ENCODE results near the gene ZFYVE27.

Gene ZFYVE27

DNA sequence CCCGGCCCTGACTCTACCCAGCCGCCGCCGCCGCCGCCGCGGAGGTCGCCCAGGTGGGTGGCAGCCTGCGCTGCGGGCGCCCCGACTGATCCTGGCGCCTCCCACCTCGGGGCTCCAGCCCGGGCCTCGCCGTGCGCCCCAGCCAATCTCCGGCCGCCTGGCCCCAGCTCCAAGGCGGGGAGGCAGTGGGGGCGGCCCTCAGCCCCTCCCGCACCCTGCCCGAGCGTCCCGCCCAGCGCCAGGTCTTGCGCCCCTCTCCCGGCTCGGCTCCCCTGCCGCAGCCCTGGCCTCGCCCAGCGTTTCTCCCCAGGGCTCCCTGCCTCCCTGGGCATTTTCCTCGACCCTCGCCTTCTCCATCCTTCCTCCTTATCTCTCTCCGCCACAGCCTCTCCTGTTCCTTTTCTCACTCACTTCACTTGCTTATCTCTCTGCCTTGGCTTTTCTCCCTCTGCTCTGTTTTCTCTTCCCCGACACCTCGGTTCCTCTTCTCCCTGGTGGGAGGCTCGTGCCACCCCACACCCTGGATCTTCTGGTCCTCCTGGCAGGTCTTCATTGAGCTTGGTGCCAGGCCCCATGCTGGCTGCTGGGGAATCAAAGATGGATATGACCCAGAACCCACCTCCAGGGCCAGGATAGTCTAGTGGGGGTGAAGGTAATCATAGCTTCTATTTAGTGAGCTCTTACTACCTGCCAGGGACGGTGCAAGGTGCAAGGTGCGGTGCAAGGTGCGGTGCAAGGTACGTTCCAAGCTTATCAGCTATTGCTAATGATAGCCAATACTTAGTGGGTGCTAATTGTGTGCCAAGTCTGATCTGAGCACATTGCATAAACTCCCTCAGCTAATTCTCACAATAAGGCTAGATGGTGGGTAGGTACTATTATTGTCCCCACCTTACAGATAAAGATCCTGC lies 35.2 kb downstream of the ZFYVE27 start, which contains the start of gene SFRP5:
SFRP5 (minus strand) TSS at position 87 of the 911 bp plus-strand sequence. CDS start 166 bp downstream, outside the sequence.
- DNase-seq: no peak

DNA sequence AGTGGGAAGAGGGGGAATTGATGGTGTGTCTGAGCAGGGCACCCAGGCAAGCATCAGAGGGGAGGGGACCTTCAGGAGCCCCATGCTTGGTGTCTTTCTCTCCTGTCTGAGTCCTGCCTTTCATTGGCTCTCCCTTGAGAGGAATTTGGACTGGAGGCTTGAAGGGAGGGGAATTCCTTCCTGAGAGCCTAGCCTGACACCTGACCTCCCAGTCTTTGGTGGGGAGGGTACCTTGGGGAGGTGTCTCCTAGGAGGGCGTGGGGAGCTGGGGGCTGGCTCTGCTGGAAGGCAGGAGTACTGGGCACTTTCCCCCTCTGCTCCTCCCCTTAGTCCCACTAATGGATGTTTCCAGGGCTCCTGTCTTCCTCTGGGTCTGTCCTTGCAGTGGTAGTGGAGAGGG lies 36.2 kb downstream of the ZFYVE27 start:
- DNase-seq: no peak

DNA sequence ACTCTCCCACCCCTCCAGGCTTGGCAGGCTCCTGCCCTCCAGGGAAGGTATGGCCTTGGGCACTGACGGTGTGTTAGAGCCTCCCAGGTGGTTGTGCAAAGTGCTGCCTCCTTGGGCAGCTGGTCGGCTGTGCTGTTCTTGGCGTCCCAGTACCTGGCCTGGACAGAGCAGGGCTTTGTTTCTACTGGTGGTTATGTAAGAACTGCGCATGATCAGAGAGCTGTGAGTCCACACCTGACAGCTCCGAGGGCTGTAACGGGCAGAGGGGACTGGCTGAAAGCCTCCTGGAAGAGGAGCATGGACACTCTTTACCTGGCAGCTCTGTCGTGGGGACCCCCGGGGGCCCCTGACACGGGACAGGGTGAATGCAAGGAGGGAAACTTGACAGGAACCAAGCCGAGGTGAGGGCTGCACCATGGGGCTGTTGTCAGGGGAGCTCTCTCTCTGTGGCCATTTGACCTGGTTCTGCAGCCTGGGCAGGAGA lies 37.9 kb downstream of the ZFYVE27 start:
- no peak for DNase-seq

DNA sequence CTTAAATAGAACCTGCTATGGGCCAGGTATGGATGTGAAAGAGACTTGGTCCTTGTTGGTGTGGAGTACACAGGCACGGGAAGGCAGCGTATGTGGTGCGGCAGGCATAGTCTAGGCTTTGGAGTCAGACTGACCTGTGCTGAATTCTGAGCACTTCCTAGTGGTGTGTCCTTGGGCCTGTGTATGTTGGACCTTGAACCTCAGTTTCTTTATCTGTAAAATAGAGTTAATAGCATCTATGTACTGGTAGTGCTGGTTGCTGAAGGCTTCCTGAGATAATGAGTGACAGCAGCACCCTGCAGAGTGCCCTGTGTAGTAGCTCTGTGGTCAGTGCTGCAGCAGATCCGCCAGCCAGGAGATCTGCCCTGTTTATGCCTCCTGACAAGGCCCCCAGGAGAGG lies 40.2 kb downstream of the ZFYVE27 start:
- no peak for DNase-seq

DNA sequence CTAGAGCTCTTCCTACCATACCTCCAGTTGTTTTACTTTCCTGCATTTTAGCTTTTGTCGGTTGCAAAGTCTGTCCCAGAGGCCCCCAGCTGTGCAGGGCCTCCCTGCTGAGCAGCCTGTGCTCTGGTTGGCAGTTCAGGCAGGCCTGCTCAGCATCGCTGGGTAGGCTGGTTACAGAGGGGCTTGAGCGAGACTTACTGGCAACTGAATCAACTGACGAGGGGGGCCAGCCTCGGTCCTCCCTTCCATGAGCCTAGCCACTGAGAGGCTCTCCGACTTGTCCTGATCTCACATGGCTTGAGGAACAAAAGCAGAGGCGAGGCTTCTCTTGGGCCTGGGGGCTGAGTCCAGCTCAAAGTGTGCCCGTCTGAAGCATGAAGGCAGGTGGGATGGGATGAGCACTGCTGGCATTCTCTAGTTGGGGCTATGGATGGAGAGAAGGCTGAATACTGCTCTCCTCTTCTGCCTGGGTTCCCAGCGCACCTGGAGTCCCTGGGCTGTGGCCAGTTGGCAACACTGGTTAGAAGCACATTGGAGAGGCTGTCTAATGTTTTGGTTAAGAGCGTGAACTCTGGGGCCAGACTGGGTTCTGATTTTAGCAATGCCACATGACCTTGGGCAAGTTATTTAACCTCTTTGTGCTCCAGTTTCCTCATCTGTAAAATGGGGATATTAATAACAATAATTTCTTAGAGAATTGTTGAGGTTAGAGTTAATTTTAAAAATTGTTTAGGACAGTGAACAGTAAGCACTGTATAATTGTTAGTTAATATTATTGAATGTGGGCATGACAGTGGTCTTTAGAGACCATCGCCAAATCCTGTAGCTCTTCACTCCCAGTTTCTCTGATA lies 41.7 kb downstream of the ZFYVE27 start:
- DNase-seq: no peak

DNA sequence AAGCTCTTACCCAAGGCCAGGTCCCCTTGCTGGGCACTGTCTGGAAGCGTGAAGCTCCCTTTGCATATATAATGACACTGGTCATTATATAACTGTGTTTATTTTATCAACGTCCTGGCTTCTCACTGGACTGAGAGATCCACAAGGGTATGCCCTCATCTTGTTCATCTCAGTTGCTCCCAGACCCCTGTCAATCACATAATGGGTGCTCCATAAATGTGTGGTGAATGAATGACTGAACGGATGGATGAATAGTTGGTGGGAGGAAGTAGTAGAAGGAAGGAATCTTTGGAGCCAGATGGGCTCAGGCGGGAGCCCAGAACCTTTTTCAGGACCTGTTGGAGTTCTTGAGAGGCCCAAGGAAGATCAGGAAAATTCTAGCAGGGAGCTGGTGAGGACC lies 42.6 kb downstream of the ZFYVE27 start:
- no peak for DNase-seq

DNA sequence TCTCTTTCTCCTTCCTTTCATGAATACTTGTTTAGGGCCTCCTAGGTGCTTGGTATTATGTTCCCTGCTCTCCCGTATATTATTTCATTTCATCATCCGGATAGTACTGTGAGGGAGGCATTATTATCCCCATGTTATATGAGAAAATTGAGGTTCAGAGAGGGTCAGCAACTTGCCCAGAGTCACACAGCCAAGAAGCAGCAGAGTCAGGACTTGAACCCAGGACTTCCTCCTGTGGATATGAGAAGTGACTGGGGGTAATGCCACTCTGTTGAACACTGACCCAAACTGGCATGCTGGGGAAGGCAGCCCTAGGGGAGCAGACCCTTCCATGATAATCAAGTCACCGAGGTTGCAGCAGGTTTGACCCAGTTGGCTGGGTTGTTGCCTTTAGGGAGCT lies 43.0 kb downstream of the ZFYVE27 start:
- no peak for DNase-seq

DNA sequence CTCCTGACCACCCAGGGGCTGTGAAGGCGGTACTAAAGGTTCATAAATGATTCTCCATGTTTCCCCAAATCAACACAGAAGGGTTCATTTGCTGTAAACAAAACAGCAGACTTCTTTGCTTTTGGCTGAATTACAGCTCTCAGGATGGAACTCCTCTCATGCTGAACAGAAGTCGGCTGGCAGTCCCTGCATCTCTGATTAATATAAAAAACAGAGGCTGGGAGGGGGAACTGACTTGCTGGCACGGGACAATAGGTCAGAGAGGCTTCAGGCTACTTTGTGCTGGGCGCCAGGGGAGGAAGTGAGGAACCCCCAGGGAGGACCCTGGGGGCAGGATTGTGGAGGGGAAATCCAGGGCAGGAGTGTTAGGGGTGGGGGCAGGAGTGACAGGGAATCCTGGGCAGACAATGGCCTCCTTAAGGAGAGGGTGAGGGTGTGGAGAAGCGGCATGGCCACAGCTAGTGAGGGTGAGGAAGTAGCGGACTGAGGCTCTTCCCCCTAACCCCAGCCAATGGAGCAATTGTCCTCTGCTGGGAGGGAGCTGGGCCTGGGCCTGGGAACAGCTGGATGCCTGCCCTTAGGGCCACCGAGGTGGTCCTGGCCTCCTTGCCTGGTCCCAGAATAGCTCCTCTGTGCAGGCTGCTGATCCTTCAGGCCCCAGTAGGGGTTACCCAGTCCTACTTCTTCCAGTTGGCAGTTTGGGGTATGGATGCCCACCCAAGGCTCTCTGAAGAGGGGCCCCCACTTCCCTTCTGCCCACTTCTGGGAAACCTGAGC lies 44.1 kb downstream of the ZFYVE27 start:
- no peak for DNase-seq

DNA sequence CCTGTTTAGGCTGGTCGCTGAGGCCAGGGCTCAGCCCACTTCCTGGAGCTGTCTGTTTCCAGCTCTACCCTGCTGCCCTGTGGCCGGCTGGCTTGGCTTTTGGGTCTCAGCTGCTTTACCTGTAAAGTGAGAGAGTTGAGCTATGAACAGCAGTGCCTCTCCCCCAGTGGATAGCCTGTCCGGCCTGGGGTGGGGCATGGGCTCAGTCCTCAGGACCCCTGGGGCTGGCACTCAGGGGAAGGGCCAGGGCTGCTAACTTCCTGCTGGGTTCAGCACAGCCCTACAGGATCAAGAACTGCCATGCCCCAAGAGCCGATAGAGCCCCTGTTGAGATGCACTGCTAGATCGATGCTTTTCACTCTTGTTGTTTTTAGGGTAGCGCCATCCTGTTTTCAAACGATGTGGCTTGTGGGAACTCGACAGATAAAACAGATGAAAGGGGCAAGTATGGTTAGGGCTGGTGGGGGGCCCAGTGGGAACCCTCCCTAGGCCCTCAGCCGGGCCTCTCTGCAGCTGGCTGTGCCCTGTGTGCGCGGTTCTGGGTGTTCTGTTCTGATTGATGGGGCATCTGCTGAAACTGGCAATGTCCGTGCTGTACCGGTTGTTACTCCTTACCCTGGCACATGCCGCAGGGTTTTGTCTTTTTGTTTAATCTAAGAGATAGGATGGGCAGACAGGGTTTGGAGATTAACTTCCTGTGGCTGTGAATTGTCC lies 44.8 kb downstream of the ZFYVE27 start:
- DNase-seq: no peak

DNA sequence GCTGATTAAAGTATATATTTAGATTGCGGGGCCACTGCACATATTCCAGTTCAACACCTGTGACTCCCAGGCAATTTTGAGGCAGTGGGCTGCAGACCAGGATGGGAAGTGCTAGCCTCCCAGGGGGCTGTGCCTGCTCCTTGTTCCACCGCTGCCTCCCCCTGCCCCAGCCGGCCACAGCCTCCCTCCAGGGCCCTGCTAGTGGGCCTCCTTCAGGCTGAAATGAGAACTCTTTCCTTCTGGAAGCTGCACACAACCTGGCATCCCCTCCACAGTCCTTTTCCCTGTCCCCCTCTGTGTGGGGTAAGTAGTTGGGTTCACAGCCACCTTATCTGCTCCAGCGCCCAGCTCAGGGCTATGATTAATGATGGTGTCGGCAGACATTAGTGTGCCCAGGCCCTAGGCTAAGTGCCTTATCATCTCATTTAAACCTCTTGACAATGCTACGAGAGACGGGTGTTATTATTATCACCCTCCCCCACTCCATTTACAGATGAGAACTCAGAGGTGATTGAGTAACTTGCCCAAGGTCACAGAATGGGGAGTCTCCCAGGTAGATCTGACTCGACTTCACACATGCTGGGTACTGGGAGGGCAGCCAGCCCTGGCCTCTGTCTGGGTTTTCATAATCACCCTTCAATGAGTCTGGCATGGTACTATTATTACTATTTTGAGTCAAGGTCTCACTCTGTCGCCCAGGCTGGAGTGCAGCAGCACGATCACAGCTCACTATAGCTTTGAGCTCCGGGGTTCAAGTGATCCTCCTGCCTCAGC lies 45.7 kb downstream of the ZFYVE27 start:
- DNase-seq: no peak

DNA sequence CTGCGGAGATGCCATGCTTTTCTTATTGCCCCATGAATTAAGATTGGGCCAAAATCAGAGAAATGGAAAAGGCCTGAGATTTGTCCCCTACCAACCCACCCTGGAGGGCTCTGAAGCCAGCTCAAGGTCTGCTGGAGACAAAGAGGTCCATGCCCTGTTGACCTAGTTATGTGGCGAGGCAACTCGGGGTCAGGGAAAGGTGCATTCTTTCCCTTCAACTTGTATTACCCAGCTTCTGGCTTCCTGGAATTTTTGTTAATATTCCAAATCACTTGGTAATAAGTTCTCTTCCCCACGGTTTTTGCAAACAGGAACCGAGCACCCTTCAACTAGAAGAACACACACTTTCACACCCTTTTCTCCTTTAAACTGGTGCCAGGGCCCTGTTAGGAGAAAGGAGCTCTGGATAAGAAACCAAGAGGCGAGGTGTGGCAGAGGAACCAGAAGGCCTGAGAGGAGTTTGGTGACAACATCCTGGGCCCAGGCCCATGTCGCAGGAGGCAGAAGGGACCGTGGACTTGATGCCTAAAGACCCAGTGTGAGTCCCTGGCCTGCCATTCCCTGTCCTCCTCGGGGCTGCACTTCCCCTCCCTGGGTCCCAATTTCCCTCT lies 47.4 kb downstream of the ZFYVE27 start:
- DNase-seq: no peak

DNA sequence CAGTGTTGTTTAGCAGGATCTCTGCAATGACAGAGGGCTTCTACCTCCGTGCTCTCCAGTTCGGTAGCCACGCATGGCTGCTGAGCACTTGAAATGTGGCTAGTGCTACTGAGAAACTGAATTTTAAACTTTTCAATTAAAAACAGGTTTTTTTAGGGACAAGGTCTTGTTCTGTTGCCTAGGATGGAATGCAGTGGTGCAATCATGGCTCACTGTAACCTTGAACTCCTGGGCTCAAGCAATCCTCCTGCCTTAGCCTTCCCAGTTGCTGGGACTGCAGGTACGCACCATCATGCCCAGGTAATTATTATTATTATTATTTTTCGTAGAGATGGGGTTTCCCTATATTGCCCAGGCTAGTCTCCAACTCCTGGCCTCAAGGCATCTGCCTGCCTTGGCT lies 48.3 kb downstream of the ZFYVE27 start:
- no peak for DNase-seq

DNA sequence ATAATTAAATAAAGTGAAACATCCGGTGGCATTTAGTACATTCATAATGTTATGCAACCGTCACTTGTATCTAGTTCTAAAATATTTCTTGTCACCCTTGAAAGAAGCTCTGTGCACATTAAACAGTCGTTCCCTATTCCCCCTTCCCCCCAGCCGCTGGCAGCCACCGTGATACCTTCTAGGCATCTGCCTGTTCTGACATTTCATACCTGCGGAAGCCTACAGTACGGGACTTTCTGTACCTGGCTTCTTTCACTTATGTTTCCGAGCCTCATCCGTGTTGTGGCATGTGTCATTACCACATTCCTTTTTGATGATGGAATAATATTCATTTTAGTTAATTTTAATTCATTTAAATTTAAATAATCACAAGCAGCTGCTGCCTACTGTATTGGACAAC lies 48.8 kb downstream of the ZFYVE27 start:
- no peak for DNase-seq

DNA sequence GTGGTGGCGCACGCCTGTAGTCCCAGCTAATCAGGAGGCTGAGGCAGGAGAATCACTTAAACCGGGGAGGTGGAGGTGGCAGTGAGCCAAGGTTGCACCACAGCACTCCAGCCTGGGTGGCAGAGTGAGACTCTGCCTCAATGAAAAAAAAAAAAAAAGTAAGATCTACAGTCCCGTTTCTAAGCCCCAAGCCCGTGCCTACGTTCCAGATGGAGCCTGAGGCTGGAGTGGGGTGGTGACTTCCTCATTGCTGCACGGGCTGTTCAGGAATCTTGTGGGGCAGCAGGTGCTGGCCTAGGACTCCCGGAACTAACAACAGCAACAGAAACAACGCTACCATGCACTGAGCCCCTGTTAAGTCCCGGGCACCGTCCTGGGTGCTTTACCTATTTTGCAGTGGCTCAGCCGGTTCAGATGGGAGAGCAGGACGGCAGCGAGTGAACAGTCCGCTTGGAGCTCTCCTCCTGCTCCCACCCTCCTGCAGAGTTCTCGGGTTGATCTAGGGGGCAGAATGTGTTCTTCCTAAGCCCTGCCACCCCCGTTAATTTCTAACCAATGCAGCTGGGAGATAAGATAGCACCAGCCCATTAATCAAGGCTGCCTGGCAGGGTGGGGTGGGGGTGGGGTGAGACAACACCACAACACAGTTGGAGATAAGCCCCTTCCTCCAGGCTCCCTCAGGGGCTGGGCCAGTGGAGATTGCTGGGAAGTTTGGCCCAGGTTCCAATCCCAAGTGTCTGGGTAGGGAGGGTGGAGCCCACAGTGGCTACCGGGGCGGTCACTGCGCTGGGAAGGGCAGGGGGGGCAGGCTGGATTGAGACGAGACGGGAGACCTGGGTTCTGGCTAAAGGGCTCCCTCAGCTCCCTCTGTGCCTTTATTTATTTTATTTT lies 51.9 kb downstream of the ZFYVE27 start:
- DNase-seq: no peak

DNA sequence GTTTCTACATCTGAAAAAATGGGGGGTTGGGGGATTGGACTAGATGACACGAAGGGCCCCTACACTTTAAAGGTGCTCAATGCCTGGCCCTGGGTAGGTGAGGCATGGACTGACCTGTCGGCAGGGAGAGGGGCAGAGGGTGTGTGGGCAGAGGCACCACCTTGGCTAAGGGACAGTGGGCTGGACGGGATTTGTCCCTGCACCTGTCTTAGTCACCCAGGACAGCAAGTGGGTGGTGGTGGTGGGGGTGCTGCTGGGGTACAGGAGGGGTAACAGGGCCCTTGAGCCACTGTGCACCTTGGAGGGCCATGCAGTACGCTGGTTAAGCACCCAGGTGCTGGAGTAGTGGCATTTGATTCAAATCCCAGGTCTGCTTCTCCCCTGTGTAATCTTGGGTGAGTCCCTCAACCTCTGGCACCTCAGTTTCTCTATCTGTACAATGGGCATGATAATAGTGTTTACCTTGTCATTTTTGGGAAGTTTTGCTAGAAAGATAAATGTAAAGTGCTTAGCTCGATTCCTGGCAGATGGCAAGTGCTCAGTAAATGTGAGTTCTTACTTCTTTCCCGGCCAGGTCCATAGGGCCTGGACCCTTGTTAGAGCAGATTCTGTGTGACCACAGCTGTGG lies 53.0 kb downstream of the ZFYVE27 start:
- DNase-seq: no peak

DNA sequence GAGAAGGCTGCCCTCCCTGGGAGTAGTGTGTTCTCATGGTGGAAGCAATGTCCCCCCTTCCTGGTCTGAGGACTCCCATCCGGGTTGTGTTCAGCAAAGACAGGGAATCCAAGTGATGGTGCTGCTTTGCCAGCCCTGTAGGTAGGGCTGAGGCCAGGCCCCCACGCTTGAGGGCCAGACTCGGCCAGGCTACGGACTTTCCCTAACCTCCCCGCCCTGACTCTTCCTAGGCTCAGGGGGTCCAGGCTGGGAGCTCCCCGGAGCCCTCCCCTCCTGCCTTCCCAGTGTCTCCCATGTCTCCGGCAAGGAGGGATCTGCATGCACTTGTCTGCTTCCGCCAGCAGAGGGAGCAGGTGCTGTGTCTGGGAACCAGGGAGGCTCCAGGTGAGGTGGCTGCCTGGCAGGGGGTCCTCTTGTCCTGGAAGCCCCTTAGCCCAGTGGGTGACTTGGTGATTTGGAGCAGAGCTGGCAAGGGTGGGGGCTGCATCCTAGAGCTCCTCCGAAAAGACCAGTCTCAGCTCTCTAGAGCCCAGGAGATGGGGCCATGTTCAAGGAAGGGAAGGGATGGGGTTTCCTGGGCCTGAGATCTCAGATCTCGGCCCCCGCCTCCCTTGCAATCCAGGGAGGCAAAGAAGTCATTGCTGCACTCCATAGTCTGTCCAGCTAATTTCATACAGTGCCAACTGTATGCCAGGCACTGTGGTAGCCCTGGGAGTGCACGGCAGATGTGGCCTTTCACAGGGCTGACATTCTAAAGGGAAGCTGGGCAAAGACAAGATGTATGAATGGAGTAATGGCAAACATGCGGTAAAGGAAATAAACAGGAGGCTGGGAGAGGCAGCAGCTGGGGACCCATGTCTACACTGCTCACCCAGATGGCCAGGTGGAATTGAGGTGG lies 55.1 kb downstream of the ZFYVE27 start:
- peak; percentile 11 for DNase-seq

DNA sequence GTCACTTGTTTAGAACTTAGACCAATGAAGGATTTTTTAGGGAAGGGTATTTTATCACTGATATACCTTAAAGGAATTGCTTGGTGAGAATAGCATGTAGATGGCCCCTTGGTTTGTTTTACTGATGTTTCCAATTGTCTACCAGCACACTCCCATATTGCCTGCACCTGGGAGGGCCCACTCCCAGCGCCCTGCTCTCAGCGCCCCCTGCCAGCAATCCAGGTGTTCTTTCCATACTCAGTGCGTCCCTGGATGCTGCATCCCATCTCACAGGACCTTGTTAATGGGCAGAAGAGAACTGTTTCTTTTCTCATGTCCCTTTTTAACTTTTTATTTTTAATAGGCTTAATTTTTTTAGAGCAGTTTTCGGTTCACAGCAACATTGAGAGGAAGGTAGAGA lies 59.0 kb downstream of the ZFYVE27 start:
- no peak for DNase-seq

DNA sequence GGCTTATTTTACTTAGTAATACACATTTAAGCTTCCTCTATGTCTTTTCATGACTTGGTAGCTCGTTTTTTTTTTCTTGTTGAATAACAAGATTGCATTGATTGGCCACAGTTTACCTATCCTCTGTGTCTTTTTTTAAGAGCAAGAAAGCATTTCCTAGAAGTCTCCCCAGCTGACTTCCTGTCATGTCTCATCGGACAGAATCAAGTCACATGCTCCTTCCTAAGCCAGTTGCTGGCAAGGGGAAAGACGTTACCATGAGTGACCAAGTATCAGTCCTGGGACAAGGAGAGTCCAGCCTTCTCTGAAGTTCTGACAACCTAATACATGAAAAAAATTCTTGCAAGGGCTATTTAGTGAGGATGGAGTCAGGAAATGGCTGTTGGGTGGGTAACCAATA lies 59.7 kb downstream of the ZFYVE27 start:
- no peak for DNase-seq

All from NCI-H1417 treated with DMSO at 0.1 percent for 48 hours (cell line).